ENCODE data around the gene RIPK1.

DNA sequence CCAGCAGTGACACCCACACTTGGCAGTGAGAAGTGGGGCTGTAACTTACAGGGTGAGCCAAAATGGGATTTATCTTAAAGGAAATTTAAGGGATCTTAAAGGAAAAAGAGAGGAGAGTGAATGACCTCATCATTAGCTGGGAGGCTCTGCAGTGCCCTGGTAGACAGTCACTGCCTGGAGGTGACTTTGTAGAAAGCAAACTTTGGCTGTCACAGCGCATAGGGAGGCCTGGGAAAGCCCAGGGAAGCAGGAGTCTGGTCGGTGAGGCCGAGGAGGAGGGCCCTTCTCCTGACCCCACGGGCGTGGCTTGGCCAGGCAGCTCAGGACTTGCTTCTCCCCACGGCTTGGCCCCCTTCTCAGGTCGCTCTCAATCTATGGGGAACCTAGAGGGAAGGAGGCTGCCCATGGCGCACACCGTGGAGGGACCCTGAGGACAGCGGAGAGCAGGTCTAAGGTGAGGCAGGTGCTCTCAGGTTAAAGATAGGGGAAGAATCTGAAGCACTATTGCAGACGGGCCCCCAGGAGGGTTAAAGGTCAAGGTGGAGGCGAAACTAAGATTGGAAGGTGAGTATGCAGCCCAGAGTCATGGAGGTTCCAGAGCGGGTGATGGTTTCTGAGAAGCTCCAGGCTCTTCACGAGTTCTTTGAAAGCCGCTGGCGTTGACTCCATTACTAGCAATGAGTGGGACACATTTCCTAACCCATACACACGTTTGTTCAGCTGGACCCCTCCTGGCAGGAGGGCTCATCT is 15.6 kb upstream of the RIPK1 start:
- TF ChIP-seq, protein P1, sequence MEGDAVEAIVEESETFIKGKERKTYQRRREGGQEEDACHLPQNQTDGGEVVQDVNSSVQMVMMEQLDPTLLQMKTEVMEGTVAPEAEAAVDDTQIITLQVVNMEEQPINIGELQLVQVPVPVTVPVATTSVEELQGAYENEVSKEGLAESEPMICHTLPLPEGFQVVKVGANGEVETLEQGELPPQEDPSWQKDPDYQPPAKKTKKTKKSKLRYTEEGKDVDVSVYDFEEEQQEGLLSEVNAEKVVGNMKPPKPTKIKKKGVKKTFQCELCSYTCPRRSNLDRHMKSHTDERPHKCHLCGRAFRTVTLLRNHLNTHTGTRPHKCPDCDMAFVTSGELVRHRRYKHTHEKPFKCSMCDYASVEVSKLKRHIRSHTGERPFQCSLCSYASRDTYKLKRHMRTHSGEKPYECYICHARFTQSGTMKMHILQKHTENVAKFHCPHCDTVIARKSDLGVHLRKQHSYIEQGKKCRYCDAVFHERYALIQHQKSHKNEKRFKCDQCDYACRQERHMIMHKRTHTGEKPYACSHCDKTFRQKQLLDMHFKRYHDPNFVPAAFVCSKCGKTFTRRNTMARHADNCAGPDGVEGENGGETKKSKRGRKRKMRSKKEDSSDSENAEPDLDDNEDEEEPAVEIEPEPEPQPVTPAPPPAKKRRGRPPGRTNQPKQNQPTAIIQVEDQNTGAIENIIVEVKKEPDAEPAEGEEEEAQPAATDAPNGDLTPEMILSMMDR (IDR thresholded peaks at IDR 0.05; ENCODE audit: low read depth, low read length) = no peak
- TF ChIP-seq, protein P2, sequence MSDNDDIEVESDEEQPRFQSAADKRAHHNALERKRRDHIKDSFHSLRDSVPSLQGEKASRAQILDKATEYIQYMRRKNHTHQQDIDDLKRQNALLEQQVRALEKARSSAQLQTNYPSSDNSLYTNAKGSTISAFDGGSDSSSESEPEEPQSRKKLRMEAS (IDR thresholded peaks at IDR 0.05; ENCODE audit: low read depth, low read length) = no peak
- no peak for TF ChIP-seq POLR2A (IDR thresholded peaks at IDR 0.05; ENCODE audit: extremely low read depth, insufficient read length)
- TF ChIP-seq MYC (IDR thresholded peaks at IDR 0.05; ENCODE audit: low read depth, low read length) = no peak

Data from NB4 (cell line).